Liver (tissue), 9 donors: ENCODE results near the gene ADORA2B. TPM values are rescaled to one million over a fixed set of nuclear protein-coding genes. Genes with fewer than 3 reads are reported as not detected.

ENCODE experiments used
- DNase-seq: peaks from one replicate; pipeline ENCODE4 v3.0.0-alpha.2; 2017; ENCODE audit warnings: low spot score
- H3K27ac ChIP-seq, 2 donors: one replicate each; pipeline ENCODE4 v1.7.0; 2013; ENCODE audit warnings: inconsistent platforms in 2 of 2, low read length in 2 of 2, control low read depth in 1 of 2, low read depth in 1 of 2, mild to moderate bottlenecking in 1 of 2
- H3K27me3 ChIP-seq, 4 donors: one replicate each; pipeline versions ENCODE4 v1.6.1 to v1.7.0; 2013; ENCODE audit warnings: low read length in 3 of 4, inconsistent platforms in 1 of 4, mild to moderate bottlenecking in 1 of 4, moderate library complexity in 1 of 4; ENCODE audit not compliant: control insufficient read depth in 4 of 4, insufficient read depth in 4 of 4
- H3K36me3 ChIP-seq, 4 donors: one replicate each; pipeline versions ENCODE4 v1.6.1 to v1.7.0; 2013; ENCODE audit warnings: low read length in 3 of 4, mild to moderate bottlenecking in 3 of 4, low read depth in 1 of 4, moderate library complexity in 1 of 4; ENCODE audit not compliant: control insufficient read depth in 4 of 4, insufficient read depth in 3 of 4
- H3K4me1 ChIP-seq, 4 donors: one replicate each; pipeline versions ENCODE4 v1.6.1 to v1.7.0; 2013; ENCODE audit warnings: low read length in 3 of 4, mild to moderate bottlenecking in 3 of 4, moderate library complexity in 1 of 4; ENCODE audit not compliant: control insufficient read depth in 4 of 4, insufficient read depth in 4 of 4
- H3K4me3 ChIP-seq, 3 donors: one replicate each; pipeline versions ENCODE4 v1.6.1 to v1.7.0; 2013; ENCODE audit warnings: low read length in 3 of 3, control low read depth in 1 of 3, low read depth in 1 of 3, mild to moderate bottlenecking in 1 of 3
- H3K9ac ChIP-seq, 2 donors: one replicate each; pipeline ENCODE4 v1.7.0; 2013; ENCODE audit warnings: low read length in 2 of 2, mild to moderate bottlenecking in 2 of 2, moderate library complexity in 2 of 2, control low read depth in 1 of 2, low read depth in 1 of 2
- H3K9me3 ChIP-seq, 4 donors: one replicate each; pipeline versions ENCODE4 v1.6.1 to v1.7.0; 2013; ENCODE audit warnings: low read length in 3 of 4; ENCODE audit not compliant: control insufficient read depth in 4 of 4
- ATF3 ChIP-seq: IDR thresholded peaks from 2 replicates; pipeline ENCODE4 v1.6.1; 2016; ENCODE audit warnings: antibody characterized with exemption
- EGR1 ChIP-seq, 2 donors: IDR thresholded peaks; 2 replicates each; pipeline ENCODE4 v1.6.1; 2016 to 2018; ENCODE audit warnings: antibody characterized with exemption in 2 of 2, low read depth in 2 of 2
- FOXA1 ChIP-seq: IDR thresholded peaks from 2 replicates; pipeline ENCODE4 v1.6.1; 2016; ENCODE audit warnings: antibody characterized with exemption
- FOXA2 ChIP-seq: IDR thresholded peaks from 2 replicates; pipeline ENCODE4 v1.6.1; 2016; ENCODE audit warnings: antibody characterized with exemption
- GABPA ChIP-seq, 2 donors: IDR thresholded peaks in 1 of 2; conservative IDR thresholded peaks in 1 of 2; 2 replicates each; pipeline ENCODE4 v1.6.1; 2016; ENCODE audit warnings: antibody characterized with exemption in 2 of 2, mild to moderate bottlenecking in 1 of 2, moderate library complexity in 1 of 2
- HNF4A ChIP-seq, 2 donors: conservative IDR thresholded peaks; 2 replicates each; pipeline ENCODE4 v1.6.1; 2016; ENCODE audit warnings: antibody characterized with exemption in 2 of 2, mild to moderate bottlenecking in 2 of 2
- HNF4G ChIP-seq: IDR thresholded peaks from 2 replicates; pipeline ENCODE4 v1.6.1; 2016; ENCODE audit warnings: antibody characterized with exemption
- JUND ChIP-seq, 2 donors: IDR thresholded peaks; 2 replicates each; pipeline ENCODE4 v1.6.1; 2016; ENCODE audit warnings: antibody characterized with exemption in 2 of 2
- NR2F2 ChIP-seq: IDR thresholded peaks from 2 replicates; pipeline ENCODE4 v1.6.1; 2016; ENCODE audit warnings: antibody characterized with exemption
- RAD21 ChIP-seq, 2 donors: IDR thresholded peaks; 2 replicates each; pipeline ENCODE4 v1.6.1; 2016; ENCODE audit warnings: antibody characterized with exemption in 2 of 2, mild to moderate bottlenecking in 2 of 2
- REST ChIP-seq: IDR thresholded peaks from 2 replicates; pipeline ENCODE4 v1.6.1; 2016; ENCODE audit warnings: antibody characterized with exemption, mild to moderate bottlenecking
- RXRA ChIP-seq, 2 donors: IDR thresholded peaks; 2 replicates each; pipeline ENCODE4 v1.6.1; 2017 to 2018; ENCODE audit warnings: antibody characterized with exemption in 2 of 2, mild to moderate bottlenecking in 1 of 2
- SP1 ChIP-seq: IDR thresholded peaks from 2 replicates; pipeline ENCODE4 v1.6.1; 2018; ENCODE audit warnings: antibody characterized with exemption, mild to moderate bottlenecking
- TAF1 ChIP-seq: conservative IDR thresholded peaks from 2 replicates; pipeline ENCODE4 v1.6.1; 2016; ENCODE audit warnings: antibody characterized with exemption, mild to moderate bottlenecking
- YY1 ChIP-seq: IDR thresholded peaks from 2 replicates; pipeline ENCODE4 v1.6.1; 2016; ENCODE audit warnings: antibody characterized with exemption, mild to moderate bottlenecking
- ZBTB33 ChIP-seq: IDR thresholded peaks from 2 replicates; pipeline ENCODE4 v1.6.1; 2016; ENCODE audit warnings: antibody characterized with exemption
- WGBS: extraction: QIAGEN DNeasy Blood & Tissue Kit; methylation state at CpG from one replicate; pipeline ENCODE4 v1.1.7; 2013; 5-methylcytosine and 5-hydroxymethylcytosine counted together
- polyA plus RNA-seq, 2 donors: library from polyadenylated mRNA; stranded (reverse) in 1 of 2; unstranded in 1 of 2; fragments of 200-250 nt in 1 of 2; fragments of >200 nt in 1 of 2; fragmentation: Nextera tagmentation in 1 of 2; extraction: Ambion mirVana in 1 of 2; gene quantifications; one replicate each; pipeline versions ENCODE4 v1.2.1 to v1.2.3, GENCODE V29; 2013 to 2015
- total RNA-seq, 2 donors: library from RNA; depleted of rRNA; stranded (reverse); fragments of >200 nt; gene quantifications; one replicate each; pipeline ENCODE4 v1.2.3, GENCODE V29; 2014
- TF ChIP-seq, protein P1 (sequence below): IDR thresholded peaks from 2 replicates; pipeline ENCODE4 v1.6.1; 2016; ENCODE audit warnings: antibody characterized with exemption
- TF ChIP-seq, protein P2 (sequence below): fragments of 150-350 bp; IDR thresholded peaks from 2 replicates; pipeline ENCODE4 v1.5.1; 2017; ENCODE audit warnings: improper control_type of control experiment, low read depth, low read length; ENCODE audit not compliant: missing input control
- donor health status: healthy.
- donor health status: healthy.
- donor health status: healthy.
- donor health status: healthy.
- donor health status: healthy.

The ADORA2B gene
- total and polyA plus RNA-seq, 4 donors, result 0.24 to 3.3 (median 0.28) TPM

DNA sequence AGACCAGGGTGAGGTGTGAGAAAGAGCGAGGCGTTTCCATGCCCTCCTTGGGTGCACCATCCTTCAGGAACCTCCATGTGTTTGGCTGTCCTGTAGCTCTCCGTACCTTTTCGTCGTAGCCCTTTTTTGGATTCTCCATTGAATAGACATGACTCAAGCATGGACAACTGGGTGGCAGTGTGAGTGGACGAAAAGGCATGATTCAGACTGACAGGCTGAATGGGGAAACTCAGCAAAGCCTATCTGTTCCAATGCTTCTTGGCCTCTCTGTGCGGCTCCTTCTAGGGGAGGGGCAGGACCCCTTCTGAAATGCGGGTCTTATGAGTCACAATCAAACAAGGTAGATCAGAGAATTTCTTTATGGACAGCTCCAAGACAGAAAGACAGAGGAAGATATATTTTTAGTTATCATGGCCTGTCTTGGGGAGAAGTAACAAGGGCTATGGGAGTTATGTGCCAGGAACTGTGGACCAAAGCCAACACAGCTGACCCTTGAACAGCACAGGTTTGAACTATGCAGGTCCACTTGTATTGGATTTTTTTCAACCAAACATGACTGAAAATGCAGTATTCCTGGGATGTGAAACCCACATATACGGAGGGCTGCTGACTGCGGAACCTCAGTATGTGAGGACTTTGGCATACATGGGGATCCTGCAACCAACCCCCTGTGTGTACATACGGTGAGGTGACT, 22.9 kb downstream of the ADORA2B start:
- no peak for DNase-seq
- H3K4me1 ChIP-seq, result peaks cover 3 to 11% (median 7%) of the 10 kb centered on the region in 4 donors
- TF ChIP-seq REST (no peak), RAD21 (IDR thresholded peaks at IDR 0.05) (no peak), JUND (IDR thresholded peaks at IDR 0.05) (no peak), YY1 (no peak), TAF1 (no peak), HNF4A (conservative IDR thresholded peaks at IDR 0.05) (peak; percentile 58 to 70), NR2F2 (no peak), HNF4G (no peak), RXRA (IDR thresholded peaks at IDR 0.05) (peak in 1 of 2 donors; percentile 15)
- TF ChIP-seq, protein P1, sequence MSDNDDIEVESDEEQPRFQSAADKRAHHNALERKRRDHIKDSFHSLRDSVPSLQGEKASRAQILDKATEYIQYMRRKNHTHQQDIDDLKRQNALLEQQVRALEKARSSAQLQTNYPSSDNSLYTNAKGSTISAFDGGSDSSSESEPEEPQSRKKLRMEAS, result no peak
- no peak overlapping the region for H3K9ac ChIP-seq
- H3K9me3 ChIP-seq, result no peaks in the 10 kb centered on the region
- H3K4me3 ChIP-seq, result no peak overlapping the region
- WGBS, result 78% methylated on average over 11 of the region's 11 CpGs
- no peak overlapping the region for H3K27ac ChIP-seq
- H3K27me3 ChIP-seq, result no peaks in the 10 kb centered on the region
- H3K36me3 ChIP-seq, result no peaks in the 10 kb centered on the region

- 98% methylated on average over 8 of the region's 8 CpGs for WGBS
- H3K27me3 ChIP-seq, result no peaks in the 10 kb centered on the region
- DNase-seq, result no peak
- no peak overlapping the region for H3K4me3 ChIP-seq
- no peaks in the 10 kb centered on the region for H3K9me3 ChIP-seq
- H3K4me1 ChIP-seq, result peaks cover 3 to 11% (median 7%) of the 10 kb centered on the region in 4 donors
- no peak overlapping the region for H3K9ac ChIP-seq
- H3K36me3 ChIP-seq, result no peaks in the 10 kb centered on the region
- TF ChIP-seq, protein P1, result no peak
- no peak for TF ChIP-seq RAD21 (IDR thresholded peaks at IDR 0.05)
- no peak for TF ChIP-seq REST
- TF ChIP-seq HNF4A (conservative IDR thresholded peaks at IDR 0.05), result no peak
- TF ChIP-seq, protein P2, sequence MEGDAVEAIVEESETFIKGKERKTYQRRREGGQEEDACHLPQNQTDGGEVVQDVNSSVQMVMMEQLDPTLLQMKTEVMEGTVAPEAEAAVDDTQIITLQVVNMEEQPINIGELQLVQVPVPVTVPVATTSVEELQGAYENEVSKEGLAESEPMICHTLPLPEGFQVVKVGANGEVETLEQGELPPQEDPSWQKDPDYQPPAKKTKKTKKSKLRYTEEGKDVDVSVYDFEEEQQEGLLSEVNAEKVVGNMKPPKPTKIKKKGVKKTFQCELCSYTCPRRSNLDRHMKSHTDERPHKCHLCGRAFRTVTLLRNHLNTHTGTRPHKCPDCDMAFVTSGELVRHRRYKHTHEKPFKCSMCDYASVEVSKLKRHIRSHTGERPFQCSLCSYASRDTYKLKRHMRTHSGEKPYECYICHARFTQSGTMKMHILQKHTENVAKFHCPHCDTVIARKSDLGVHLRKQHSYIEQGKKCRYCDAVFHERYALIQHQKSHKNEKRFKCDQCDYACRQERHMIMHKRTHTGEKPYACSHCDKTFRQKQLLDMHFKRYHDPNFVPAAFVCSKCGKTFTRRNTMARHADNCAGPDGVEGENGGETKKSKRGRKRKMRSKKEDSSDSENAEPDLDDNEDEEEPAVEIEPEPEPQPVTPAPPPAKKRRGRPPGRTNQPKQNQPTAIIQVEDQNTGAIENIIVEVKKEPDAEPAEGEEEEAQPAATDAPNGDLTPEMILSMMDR, result no peak
- no peak for TF ChIP-seq TAF1
- TF ChIP-seq EGR1 (IDR thresholded peaks at IDR 0.05; ENCODE audit: low read depth in 2 of 2), result no peak
- no peak for TF ChIP-seq HNF4G
- TF ChIP-seq RXRA (IDR thresholded peaks at IDR 0.05), result no peak
- no peak for TF ChIP-seq ZBTB33
- TF ChIP-seq GABPA (IDR thresholded peaks at IDR 0.05 in 1 of 2, conservative IDR thresholded peaks at IDR 0.05 in 1 of 2), result no peak
- TF ChIP-seq FOXA1, result no peak
- no peak for TF ChIP-seq SP1
- no peak for TF ChIP-seq FOXA2
- no peak for TF ChIP-seq ATF3
- no peak for TF ChIP-seq NR2F2
- TF ChIP-seq YY1, result no peak
- H3K27ac ChIP-seq, result no peak overlapping the region
Observed at GRCh38 chr17:15969463-15969862, 24.5 kb downstream of the ADORA2B start.
